ENCODE measurements around the gene BRINP1. TPM values are rescaled to one million over a fixed set of nuclear protein-coding genes. Genes with fewer than 3 reads are reported as not detected.
A peak's percentile ranks its signal among the peaks of the same experiment; 100 is the strongest.

Gene BRINP1
- polyA plus RNA-seq, 2 donors, result 0.18 to 0.77 TPM

GRCh38 chr9:119283078-119283794 is 86.0 kb downstream of the BRINP1 start:
- H3K9me3 ChIP-seq (ENCODE audit: control insufficient read depth in 2 of 2, insufficient read depth in 1 of 2, low read depth in 1 of 2, low read length in 1 of 2), result no peaks in the 10 kb centered on the region
- no peaks in the 10 kb centered on the region for H3K36me3 ChIP-seq (ENCODE audit: control insufficient read depth in 2 of 2, insufficient read depth in 2 of 2, low read length in 1 of 2)
- no peak overlapping the region for H3K27ac ChIP-seq (ENCODE audit: low read depth in 2 of 2, low read length in 1 of 2)
- H3K4me3 ChIP-seq (ENCODE audit: low read depth in 1 of 2, low read length in 2 of 2), result no peak overlapping the region
- no peaks in the 10 kb centered on the region for H3K4me1 ChIP-seq (ENCODE audit: control insufficient read depth in 2 of 2, insufficient read depth in 2 of 2, low read length in 1 of 2)
- H3K27me3 ChIP-seq (ENCODE audit: control insufficient read depth in 1 of 2, insufficient read depth in 2 of 2, low read length in 2 of 2), result peaks cover 0 to 3% of the 10 kb centered on the region in 2 donors
- 33 to 36% methylated on average over 18 of the region's 18 CpGs for WGBS, 2 donors

GRCh38 chr9:119282476-119283077 is 86.7 kb downstream of the BRINP1 start:
- 38 to 42% methylated on average over 6 of the region's 6 CpGs for WGBS, 2 donors
- H3K4me3 ChIP-seq (ENCODE audit: low read depth in 1 of 2, low read length in 2 of 2), result no peak overlapping the region
- peaks cover 0 to 3% of the 10 kb centered on the region in 2 donors for H3K27me3 ChIP-seq (ENCODE audit: control insufficient read depth in 1 of 2, insufficient read depth in 2 of 2, low read length in 2 of 2)
- no peaks in the 10 kb centered on the region for H3K4me1 ChIP-seq (ENCODE audit: control insufficient read depth in 2 of 2, insufficient read depth in 2 of 2, low read length in 1 of 2)
- no peak overlapping the region for H3K27ac ChIP-seq (ENCODE audit: low read depth in 2 of 2, low read length in 1 of 2)
- H3K36me3 ChIP-seq (ENCODE audit: control insufficient read depth in 2 of 2, insufficient read depth in 2 of 2, low read length in 1 of 2), result no peaks in the 10 kb centered on the region
- no peaks in the 10 kb centered on the region for H3K9me3 ChIP-seq (ENCODE audit: control insufficient read depth in 2 of 2, insufficient read depth in 1 of 2, low read depth in 1 of 2, low read length in 1 of 2)

DNA sequence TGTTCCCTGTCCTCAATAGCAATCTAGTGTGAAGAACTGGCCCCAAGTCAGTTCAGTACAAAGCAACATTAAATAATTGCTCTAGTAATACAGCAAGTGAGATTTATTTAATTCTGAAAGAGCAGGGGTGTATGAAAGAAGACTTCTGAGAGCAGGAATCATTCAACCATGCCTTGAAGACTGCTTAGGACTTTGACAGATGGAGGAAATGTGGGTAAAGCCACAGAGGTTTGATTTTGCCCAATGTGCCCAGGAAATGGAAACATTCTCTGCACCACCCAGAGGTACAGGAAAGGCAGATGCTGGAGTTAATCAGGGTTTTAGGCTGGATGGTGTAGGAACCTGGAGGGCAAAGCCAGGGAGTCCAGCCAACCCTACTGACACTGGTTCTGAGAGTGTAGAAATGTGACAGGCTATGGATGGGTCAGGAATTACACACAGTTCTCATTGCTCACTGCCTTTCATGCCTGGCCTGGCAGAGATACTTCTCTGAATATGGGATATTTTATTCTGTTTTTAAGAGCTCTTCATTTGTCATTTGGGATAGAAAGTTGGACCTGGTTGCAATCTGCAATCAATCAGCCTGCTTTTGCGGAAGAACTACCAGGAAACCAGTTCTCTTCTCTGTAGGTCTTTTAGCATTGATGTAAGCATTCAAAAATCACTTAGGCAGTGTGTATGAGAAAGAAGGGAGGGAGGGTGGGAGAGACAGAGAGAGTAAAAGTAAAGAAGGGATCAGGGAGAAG is 88.3 kb downstream of the BRINP1 start:
- H3K27ac ChIP-seq (ENCODE audit: low read depth in 2 of 2, low read length in 1 of 2), result peak overlapping the region in 1 of 2 donors; percentile 4
- no peaks in the 10 kb centered on the region for H3K36me3 ChIP-seq (ENCODE audit: control insufficient read depth in 2 of 2, insufficient read depth in 2 of 2, low read length in 1 of 2)
- WGBS, 2 donors, result 41 to 49% methylated on average over 1 of the region's 1 CpG
- peaks cover 0 to 1% of the 10 kb centered on the region in 2 donors for H3K27me3 ChIP-seq (ENCODE audit: control insufficient read depth in 1 of 2, insufficient read depth in 2 of 2, low read length in 2 of 2)
- H3K4me3 ChIP-seq (ENCODE audit: low read depth in 1 of 2, low read length in 2 of 2), result no peak overlapping the region
- no peaks in the 10 kb centered on the region for H3K4me1 ChIP-seq (ENCODE audit: control insufficient read depth in 2 of 2, insufficient read depth in 2 of 2, low read length in 1 of 2)
- H3K9me3 ChIP-seq (ENCODE audit: control insufficient read depth in 2 of 2, insufficient read depth in 1 of 2, low read depth in 1 of 2, low read length in 1 of 2), result no peaks in the 10 kb centered on the region

GRCh38 chr9:119278171-119278570 is 91.1 kb downstream of the BRINP1 start:
- H3K36me3 ChIP-seq (ENCODE audit: control insufficient read depth in 2 of 2, insufficient read depth in 2 of 2, low read length in 1 of 2), result no peaks in the 10 kb centered on the region
- H3K9me3 ChIP-seq (ENCODE audit: control insufficient read depth in 2 of 2, insufficient read depth in 1 of 2, low read depth in 1 of 2, low read length in 1 of 2), result no peaks in the 10 kb centered on the region
- H3K4me1 ChIP-seq (ENCODE audit: control insufficient read depth in 2 of 2, insufficient read depth in 2 of 2, low read length in 1 of 2), result peaks cover 0 to 4% of the 10 kb centered on the region in 2 donors
- WGBS, 2 donors, result 38 to 41% methylated on average over 4 of the region's 4 CpGs
- no peaks in the 10 kb centered on the region for H3K27me3 ChIP-seq (ENCODE audit: control insufficient read depth in 1 of 2, insufficient read depth in 2 of 2, low read length in 2 of 2)
- H3K4me3 ChIP-seq (ENCODE audit: low read depth in 1 of 2, low read length in 2 of 2), result no peak overlapping the region
- H3K27ac ChIP-seq (ENCODE audit: low read depth in 2 of 2, low read length in 1 of 2), result no peak overlapping the region

DNA sequence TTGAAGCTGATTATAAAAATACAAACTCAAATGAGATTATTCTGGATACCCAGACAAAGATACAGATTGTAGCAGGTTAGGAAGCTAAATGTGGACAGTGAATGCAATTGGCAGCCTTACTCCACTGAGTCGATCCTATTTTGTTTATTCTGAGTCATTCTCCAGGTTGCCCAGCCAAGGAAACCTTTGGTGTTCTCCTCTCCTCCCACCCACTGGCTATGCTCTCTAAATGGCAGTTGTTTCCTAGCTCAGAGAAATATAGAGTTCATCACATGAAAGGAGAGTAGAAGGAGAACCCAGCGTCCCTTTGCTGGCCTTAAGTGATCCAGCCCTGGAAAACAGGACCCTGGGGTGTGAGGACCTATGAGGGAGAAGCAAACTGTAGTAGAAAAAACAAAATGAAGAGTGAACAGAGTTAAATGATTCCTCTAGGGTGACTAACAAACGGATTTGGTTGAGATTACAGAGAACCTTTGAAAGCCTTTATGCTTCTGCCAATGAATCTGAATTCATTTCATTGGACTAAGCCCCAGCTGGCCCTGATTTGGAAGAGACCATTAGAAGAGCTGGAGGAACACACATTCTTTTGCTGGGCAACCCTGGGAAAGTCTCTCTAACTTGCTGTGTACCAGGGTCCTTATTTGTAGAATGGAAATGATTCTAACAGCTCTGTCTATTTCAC is 95.1 kb downstream of the BRINP1 start:
- H3K4me3 ChIP-seq (ENCODE audit: low read depth in 1 of 2, low read length in 2 of 2), result no peak overlapping the region
- no peaks in the 10 kb centered on the region for H3K36me3 ChIP-seq (ENCODE audit: control insufficient read depth in 2 of 2, insufficient read depth in 2 of 2, low read length in 1 of 2)
- peaks cover 0 to 7% of the 10 kb centered on the region in 2 donors for H3K4me1 ChIP-seq (ENCODE audit: control insufficient read depth in 2 of 2, insufficient read depth in 2 of 2, low read length in 1 of 2)
- WGBS, 2 donors, result 25 to 37% methylated on average over 3 of the region's 3 CpGs
- H3K27me3 ChIP-seq (ENCODE audit: control insufficient read depth in 1 of 2, insufficient read depth in 2 of 2, low read length in 2 of 2), result no peaks in the 10 kb centered on the region
- H3K27ac ChIP-seq (ENCODE audit: low read depth in 2 of 2, low read length in 1 of 2), result peak overlapping the region; percentile 57 to 60
- no peaks in the 10 kb centered on the region for H3K9me3 ChIP-seq (ENCODE audit: control insufficient read depth in 2 of 2, insufficient read depth in 1 of 2, low read depth in 1 of 2, low read length in 1 of 2)

DNA sequence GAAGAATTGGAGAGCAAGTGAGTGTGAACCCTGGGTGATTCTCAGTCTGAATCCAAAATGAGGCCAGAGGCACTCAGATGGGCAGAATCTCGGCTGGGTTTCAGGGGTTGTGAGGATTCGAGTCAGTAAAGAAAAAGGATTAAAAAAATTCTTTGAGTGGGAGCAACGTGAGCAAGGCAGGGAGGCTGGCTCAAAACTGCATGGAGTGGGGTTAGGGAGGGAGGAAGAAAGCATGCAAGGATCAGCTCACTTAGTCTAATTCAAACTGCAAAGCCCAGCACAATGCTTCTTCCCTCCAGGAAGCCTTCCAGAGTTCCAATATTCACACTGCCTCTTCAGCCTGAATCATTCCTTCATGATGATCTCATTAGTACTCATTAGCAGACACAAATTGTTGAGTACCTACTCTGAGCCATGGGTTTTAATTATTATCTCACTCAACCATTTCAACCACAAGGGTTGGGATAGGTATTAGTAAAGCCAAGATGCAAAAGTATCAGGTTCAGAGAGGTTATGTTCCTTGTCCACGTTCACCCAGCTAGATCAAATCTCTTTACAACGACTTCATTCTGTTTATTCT is 95.8 kb downstream of the BRINP1 start:
- WGBS, 2 donors, result 30 to 35% methylated on average over 5 of the region's 5 CpGs
- H3K9me3 ChIP-seq (ENCODE audit: control insufficient read depth in 2 of 2, insufficient read depth in 1 of 2, low read depth in 1 of 2, low read length in 1 of 2), result no peaks in the 10 kb centered on the region
- H3K4me3 ChIP-seq (ENCODE audit: low read depth in 1 of 2, low read length in 2 of 2), result no peak overlapping the region
- H3K27me3 ChIP-seq (ENCODE audit: control insufficient read depth in 1 of 2, insufficient read depth in 2 of 2, low read length in 2 of 2), result no peaks in the 10 kb centered on the region
- no peaks in the 10 kb centered on the region for H3K36me3 ChIP-seq (ENCODE audit: control insufficient read depth in 2 of 2, insufficient read depth in 2 of 2, low read length in 1 of 2)
- peaks cover 0 to 7% of the 10 kb centered on the region in 2 donors for H3K4me1 ChIP-seq (ENCODE audit: control insufficient read depth in 2 of 2, insufficient read depth in 2 of 2, low read length in 1 of 2)
- peak overlapping the region in 1 of 2 donors; percentile 23 for H3K27ac ChIP-seq (ENCODE audit: low read depth in 2 of 2, low read length in 1 of 2)

DNA sequence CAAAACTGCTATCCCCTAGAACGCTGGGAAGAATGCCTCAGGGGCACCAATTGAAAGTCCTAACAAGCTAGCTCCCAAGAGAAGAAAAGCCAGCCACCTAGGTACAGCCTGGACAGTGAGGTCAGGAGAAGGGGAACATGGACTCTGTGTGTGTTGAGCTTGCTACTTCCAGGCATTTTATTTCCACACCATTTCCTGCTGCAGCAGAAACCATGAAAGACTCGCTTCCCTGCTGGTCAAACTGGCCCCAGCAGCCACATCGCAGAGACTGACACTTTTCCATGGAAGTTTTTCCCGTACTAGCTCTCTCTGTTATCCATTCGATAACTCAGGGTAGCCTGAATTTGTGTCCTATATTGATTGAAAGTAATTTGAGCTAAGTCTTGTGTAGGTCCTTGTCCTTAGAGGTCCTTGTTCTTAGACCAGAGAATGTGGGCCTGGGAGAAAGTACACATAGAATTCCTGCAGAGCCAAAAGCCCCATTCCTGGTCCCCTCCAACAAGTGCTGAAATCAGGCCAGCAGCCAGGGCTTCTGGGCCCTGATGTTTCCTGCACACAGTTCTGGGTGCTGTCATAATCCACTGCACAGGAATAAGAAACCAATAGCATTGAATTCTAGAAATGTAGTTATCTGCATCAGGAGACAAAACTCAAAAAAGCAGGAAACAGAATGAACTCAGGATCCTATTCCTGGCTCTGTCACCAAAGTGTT is 96.6 kb downstream of the BRINP1 start:
- no peak overlapping the region for H3K27ac ChIP-seq (ENCODE audit: low read depth in 2 of 2, low read length in 1 of 2)
- no peaks in the 10 kb centered on the region for H3K9me3 ChIP-seq (ENCODE audit: control insufficient read depth in 2 of 2, insufficient read depth in 1 of 2, low read depth in 1 of 2, low read length in 1 of 2)
- H3K27me3 ChIP-seq (ENCODE audit: control insufficient read depth in 1 of 2, insufficient read depth in 2 of 2, low read length in 2 of 2), result no peaks in the 10 kb centered on the region
- WGBS, 2 donors, result 49 to 58% methylated on average over 5 of the region's 5 CpGs
- H3K4me1 ChIP-seq (ENCODE audit: control insufficient read depth in 2 of 2, insufficient read depth in 2 of 2, low read length in 1 of 2), result peaks cover 0 to 7% of the 10 kb centered on the region in 2 donors
- no peak overlapping the region for H3K4me3 ChIP-seq (ENCODE audit: low read depth in 1 of 2, low read length in 2 of 2)
- H3K36me3 ChIP-seq (ENCODE audit: control insufficient read depth in 2 of 2, insufficient read depth in 2 of 2, low read length in 1 of 2), result no peaks in the 10 kb centered on the region

DNA sequence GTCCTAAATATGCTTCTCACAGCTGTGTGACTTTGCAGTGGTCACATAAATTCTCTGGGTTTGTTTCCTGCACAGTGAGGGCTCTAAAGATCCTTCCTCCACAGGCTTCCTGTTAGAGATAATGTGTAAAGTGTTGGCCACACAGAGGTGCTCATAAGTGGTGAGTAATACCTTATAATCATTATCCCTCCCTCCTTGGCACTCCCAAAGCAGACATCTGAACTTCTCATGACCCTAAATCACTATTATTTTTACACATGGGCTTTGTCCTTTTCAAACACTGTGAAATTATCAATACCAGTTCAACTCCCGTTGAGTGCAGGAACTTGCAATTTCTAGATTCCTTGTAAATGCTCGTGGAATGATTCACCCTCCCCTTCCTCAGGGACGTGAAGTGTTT is 100.2 kb downstream of the BRINP1 start:
- H3K27ac ChIP-seq (ENCODE audit: low read depth in 2 of 2, low read length in 1 of 2), result no peak overlapping the region
- no peaks in the 10 kb centered on the region for H3K27me3 ChIP-seq (ENCODE audit: control insufficient read depth in 1 of 2, insufficient read depth in 2 of 2, low read length in 2 of 2)
- H3K9me3 ChIP-seq (ENCODE audit: control insufficient read depth in 2 of 2, insufficient read depth in 1 of 2, low read depth in 1 of 2, low read length in 1 of 2), result no peaks in the 10 kb centered on the region
- H3K4me1 ChIP-seq (ENCODE audit: control insufficient read depth in 2 of 2, insufficient read depth in 2 of 2, low read length in 1 of 2), result peaks cover 0 to 5% of the 10 kb centered on the region in 2 donors
- no peaks in the 10 kb centered on the region for H3K36me3 ChIP-seq (ENCODE audit: control insufficient read depth in 2 of 2, insufficient read depth in 2 of 2, low read length in 1 of 2)
- no peak overlapping the region for H3K4me3 ChIP-seq (ENCODE audit: low read depth in 1 of 2, low read length in 2 of 2)
- WGBS, 2 donors, result 20 to 26% methylated on average over 3 of the region's 3 CpGs

GRCh38 chr9:119264165-119264564 is 105.1 kb downstream of the BRINP1 start:
- Histone ChIP-seq H3K9me3 (ENCODE audit: control insufficient read depth in 2 of 2, insufficient read depth in 1 of 2, low read depth in 1 of 2, low read length in 1 of 2) (no peaks in the 10 kb centered on the region), H3K27me3 (ENCODE audit: control insufficient read depth in 1 of 2, insufficient read depth in 2 of 2, low read length in 2 of 2) (no peaks in the 10 kb centered on the region), H3K4me1 (ENCODE audit: control insufficient read depth in 2 of 2, insufficient read depth in 2 of 2, low read length in 1 of 2) (no peaks in the 10 kb centered on the region), H3K4me3 (ENCODE audit: low read depth in 1 of 2, low read length in 2 of 2) (no peak overlapping the region), H3K36me3 (ENCODE audit: control insufficient read depth in 2 of 2, insufficient read depth in 2 of 2, low read length in 1 of 2) (no peaks in the 10 kb centered on the region), H3K27ac (ENCODE audit: low read depth in 2 of 2, low read length in 1 of 2) (no peak overlapping the region)
- 76 to 78% methylated on average over 3 of the region's 3 CpGs for WGBS, 2 donors

All from esophagus (tissue), 2 donors.